Prostate gland (tissue), 2 donors: ENCODE data around the gene ZNF185.

Experiments
- POLR2A ChIP-seq: fragments of 450-650 bp; IDR thresholded peaks from one replicate; pipeline ENCODE4 v1.6.1; 2016; ENCODE audit warnings: antibody characterized with exemption, mild to moderate bottlenecking
- TF ChIP-seq, protein P1 (sequence below), 4 experiments: fragments of 200-600 bp in 2 of 4; fragments of 450-650 bp in 2 of 4; sonication (generic) in 2 of 4; IDR thresholded peaks; 1 replicate in 3 of 4; 2 replicates in 1 of 4; pipeline ENCODE4 v1.5.1; 2016 to 2019; ENCODE audit warnings: antibody characterized with exemption in 4 of 4, mild to moderate bottlenecking in 2 of 4, moderate library complexity in 2 of 4

- TF ChIP-seq, protein P1, sequence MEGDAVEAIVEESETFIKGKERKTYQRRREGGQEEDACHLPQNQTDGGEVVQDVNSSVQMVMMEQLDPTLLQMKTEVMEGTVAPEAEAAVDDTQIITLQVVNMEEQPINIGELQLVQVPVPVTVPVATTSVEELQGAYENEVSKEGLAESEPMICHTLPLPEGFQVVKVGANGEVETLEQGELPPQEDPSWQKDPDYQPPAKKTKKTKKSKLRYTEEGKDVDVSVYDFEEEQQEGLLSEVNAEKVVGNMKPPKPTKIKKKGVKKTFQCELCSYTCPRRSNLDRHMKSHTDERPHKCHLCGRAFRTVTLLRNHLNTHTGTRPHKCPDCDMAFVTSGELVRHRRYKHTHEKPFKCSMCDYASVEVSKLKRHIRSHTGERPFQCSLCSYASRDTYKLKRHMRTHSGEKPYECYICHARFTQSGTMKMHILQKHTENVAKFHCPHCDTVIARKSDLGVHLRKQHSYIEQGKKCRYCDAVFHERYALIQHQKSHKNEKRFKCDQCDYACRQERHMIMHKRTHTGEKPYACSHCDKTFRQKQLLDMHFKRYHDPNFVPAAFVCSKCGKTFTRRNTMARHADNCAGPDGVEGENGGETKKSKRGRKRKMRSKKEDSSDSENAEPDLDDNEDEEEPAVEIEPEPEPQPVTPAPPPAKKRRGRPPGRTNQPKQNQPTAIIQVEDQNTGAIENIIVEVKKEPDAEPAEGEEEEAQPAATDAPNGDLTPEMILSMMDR (IDR thresholded peaks at IDR 0.05): no peak
- no peak for TF ChIP-seq POLR2A
Observed at GRCh38 chrX:152943826-152944225, 46.0 kb downstream of the ZNF185 start.
